HG03558 (cell line): ENCODE data around the gene ADAM29.
"Not testable (repeated sequence)": the region's sequence is repeated elsewhere in the genome, so short reads cannot be mapped to it uniquely, and the experiment has no call there.

Source experiments
- ATAC-seq: cut with Tn5 transposase; IDR thresholded peaks from one replicate; pipeline ENCODE4 v1.9.1; 2021; ENCODE audit warnings: moderate number of reproducible peaks; ENCODE audit not compliant: unreplicated experiment; ENCODE audit errors: extremely low read depth

ADAM29 gene

DNA sequence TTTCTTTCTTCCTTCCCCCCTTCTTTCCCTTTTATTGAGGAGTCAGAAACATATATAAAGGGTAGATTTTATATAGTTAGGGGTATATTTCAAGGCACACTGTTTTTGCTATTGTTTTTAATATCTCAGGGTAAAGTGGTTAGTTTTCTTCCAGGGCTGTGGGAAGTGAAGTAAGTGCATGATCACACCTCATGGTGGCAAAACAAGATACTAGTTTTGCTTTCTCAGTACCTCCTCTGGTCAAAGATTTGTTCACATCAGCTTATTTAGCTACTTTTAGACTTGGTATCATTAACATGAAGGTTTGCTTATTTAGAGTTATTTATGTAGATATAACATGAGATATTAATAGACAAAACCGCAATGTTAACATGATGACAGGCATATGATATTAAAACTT is 21.8 kb downstream of the ADAM29 start:
- ATAC-seq, result no peak

DNA sequence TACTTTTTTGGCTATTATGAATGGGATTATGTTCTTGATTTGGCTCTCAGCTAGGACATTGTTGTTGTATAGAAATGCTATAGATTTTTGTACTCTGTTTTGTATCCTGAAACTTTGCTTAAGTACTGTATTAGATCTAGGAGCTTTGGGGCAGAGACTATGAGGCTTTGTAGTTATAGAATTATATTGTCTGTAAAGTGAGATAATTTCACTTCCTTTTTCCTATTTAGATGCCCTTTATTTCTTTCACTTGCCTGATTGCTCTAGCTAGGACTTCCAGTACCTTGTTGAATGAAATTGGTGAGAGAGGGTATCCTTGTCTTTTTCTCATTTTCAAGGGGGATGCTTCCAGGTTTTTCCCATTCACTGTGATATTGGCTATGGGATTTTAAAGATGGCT is 28.1 kb downstream of the ADAM29 start:
- ATAC-seq, result no peak

DNA sequence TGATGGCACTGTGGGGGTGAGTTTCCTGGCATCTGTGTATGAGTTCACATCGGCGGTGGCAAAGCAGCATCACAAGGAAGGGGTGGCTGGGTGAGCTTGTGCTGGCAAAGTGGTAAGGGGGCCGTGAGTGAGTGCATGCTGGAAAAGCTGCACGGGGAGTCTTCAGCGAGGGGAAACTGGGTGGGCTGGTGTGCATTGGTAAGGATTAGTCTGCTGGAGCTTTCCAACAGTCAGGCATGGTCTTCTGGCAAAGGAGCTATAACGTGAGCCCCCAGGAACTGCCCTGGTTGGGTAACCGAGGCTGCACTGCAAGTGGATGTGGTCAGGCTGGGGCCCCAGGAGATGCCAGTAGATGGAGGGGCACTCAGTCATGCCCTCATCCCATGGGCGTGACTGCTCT is 30.7 kb downstream of the ADAM29 start:
- no peak for ATAC-seq

DNA sequence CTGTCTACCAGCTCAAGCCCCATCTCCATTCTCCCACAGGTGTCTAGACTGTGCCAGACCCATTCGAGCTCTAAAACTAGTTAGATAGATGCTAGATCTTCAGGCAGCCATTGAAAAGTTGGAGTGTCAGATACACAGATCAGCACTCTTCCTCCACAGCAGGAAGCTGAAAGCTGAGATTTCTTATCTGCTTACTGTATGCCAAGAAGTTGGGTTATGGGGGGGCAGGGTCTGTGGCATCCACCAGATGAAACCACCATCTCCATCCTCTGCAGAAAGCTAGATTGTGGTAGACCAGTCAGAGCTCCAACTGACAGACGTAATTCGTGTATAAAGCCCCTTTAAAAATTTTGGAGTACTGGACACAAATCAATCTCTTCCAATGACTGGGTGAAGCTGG is 54.8 kb downstream of the ADAM29 start:
- no peak for ATAC-seq

DNA sequence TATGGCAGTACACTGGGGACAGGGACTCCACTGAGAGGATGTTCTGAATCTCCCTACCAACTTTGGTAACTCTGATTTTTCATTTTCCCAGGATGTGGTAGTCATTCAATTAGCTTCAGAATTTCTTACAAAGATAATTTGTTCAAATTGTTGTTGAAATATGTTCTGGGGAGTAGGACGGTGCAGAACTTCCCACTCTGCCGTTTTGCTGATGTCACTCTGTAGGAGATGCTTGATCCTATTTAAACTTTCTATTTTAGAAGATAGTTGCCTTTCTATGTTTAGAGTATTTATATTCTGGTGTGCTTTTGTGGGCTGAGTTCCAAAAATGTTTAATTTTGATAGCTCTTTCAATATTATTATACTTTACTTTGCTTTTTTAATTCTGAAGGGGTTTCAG is 55.2 kb downstream of the ADAM29 start:
- ATAC-seq, result no peak

DNA sequence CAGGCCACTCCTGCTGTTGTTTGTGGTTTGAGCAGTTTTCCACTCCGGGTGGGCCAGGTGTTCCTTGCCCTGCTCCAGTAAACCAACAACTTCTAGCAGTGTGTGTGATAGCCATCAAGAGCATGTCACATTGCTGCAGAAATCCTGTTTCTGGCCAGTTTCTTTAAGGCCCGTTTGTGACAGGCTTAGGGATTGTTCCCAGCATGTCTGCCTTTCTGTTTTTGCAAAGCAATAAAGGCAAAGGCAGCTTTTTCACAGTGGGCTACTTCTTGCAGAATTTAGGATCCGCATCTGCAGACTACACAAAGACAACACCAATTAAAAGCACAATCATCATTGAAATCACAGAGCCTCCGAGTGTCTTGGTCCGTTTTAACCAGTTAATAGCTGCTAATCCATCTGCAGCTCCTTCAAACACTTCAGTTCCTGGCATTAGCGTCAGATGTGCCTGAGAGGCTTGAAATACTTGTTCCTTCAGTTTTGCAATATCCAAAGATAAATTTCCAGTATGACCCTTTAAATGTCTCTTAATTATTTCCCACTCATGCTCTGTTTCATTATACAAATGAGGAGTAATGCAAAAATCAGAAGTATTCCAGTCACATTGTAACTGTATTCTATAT is 65.1 kb downstream of the ADAM29 start:
- ATAC-seq, result no peak

DNA sequence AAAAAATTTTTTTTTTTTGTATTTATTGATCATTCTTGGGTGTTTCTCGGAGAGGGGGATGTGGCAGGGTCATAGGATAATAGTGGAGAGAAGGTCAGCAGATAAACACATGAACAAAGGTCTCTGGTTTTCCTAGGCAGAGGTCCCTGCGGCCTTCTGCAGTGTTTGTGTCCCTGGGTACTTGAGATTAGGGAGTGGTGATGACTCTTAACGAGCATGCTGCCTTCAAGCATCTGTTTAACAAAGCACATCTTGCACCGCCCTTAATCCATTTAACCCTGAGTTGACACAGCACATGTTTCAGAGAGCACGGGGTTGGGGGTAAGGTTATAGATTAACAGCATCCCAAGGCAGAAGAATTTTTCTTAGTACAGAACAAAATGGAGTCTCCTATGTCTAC is 65.7 kb downstream of the ADAM29 start:
- ATAC-seq, result not testable (repeated sequence)

DNA sequence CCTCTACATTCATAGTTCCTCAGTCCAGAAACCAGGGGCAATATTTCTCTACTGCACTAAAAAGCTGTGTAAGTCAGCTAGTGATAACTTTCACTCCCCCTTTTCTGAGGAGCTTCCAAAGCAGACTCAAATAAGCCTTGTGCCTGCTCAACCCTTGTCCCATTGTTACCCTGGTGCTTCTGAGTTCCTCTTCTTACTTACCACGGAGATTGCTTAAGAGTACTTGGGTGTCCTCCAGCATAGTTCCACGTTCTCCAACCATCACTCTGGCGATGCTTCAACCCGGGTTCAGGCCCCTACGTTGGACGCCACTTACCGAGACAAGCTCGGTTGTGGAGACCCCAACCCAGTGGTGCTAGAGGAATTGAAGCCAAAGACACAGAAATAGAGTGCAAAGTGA is 71.6 kb downstream of the ADAM29 start:
- ATAC-seq, result no peak

DNA sequence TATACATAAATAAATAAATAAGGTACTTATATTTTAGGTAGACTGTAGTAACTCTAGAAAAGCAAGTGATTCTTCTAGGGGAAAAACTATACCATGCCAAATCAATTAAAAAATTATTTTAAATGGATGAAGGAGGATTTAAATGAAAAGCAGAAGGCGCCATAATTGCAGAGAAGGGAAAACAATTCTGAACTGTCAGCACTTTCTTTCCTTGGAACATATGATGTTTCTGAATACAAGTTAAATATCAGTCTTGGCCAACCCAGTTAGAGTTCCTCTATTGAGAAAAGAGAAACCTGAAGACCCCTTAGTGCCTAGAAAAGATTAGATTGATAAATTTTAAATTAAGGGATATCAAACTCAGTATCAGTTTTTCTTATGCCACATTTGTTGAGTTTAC is 75.8 kb downstream of the ADAM29 start:
- no peak for ATAC-seq

DNA sequence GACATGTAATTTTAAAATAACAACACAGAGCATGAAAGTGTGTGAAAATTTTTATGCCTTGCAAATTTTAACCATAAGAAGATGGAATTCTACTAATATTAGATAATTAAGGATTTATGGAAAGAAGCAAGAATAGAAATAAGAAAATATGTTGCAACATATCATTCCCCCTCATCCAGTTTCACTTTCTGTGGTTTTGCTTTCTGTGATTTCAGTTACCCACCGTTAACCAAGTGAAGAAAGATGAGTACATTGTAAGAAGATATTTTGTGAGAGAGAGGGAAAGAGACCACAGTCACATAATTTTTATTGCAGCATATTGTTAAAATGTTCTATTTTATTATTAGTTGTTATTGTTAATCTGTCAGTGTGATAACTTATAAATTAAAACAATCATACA is 77.9 kb downstream of the ADAM29 start:
- ATAC-seq, result no peak

DNA sequence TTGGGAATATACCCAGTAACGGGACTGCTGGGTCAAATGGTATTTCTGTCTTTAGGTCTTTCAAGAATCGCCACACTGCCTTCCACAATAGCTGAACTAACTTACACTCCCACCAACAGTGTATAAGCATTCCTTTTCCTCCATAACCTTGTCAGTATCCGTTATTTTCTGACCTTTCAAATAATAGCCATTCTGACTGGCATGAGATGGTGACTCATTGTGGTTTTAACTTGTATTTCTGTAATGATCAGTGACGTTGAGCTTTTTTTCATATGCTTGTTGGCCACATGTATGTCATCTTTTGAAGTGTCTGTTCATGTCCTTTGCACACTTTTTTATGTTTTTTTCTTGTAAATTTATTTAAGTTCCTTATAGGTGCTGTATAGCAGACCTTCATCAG is 81.2 kb downstream of the ADAM29 start:
- no peak for ATAC-seq

DNA sequence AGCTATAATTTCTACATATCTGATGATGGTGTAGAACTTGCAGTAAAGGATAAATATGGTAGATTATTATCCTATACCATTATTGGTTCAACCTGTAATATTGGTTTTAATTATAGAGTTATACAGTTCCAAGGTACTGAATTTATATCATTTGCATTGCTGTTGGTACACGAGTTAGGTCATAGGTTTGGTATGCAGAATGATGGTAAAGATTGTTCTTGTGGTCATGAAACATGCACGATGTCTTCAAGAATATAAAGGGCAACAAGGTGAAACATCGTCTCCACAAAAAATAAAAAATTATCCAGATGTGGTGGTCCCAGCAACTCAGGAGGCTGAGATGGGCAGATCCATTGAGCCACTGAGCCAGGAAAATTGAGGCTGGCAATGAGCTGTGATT is 99.6 kb downstream of the ADAM29 start:
- ATAC-seq, result no peak

DNA sequence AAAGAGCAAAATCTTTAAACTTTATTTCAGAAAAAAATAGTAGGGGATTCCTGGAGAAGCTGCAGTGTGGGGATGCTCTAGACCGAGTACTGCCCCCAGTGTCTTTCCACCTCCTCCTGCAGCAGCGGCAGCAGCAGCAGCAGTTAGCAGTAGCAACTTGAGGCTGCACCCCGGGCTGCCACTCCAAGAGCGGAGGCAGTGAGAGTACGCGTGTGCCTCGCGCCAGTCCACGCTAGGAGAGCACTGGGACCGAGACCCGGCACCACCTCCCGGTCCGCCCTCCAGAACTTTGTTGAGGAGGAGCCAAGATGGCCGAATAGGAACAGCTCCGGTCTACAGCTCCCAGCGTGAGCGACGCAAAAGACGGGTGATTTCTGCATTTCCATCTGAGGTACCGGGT is 101.3 kb downstream of the ADAM29 start:
- ATAC-seq, result not testable (repeated sequence)
